ENCODE measurements around the gene GRID1.
"Not testable (repeated sequence)": the region's sequence is repeated elsewhere in the genome, so short reads cannot be mapped to it uniquely, and the experiment has no call there.

GRID1 gene

DNA sequence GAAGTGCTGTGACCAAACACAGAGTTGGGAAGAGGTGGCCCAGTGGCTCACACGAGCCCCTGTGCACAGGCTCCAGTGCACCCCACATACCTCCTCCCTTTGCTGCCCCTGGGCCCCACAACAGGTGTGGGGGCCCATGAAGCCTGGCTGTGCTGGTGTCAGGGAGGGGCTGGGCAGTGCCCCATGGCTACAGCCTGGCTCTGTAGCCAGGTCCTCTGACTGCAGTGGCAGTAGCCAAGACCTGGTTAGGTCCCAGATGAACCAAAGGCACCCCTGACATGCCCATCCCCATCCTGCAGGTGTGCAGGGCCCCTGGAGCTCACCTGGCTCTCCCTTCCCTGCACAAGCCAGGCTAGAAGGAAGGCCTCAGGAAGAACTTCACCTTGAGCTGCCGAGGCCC is 176.3 kb downstream of the GRID1 start:
- DNase-seq (ENCODE audit: low read depth): no peak

GRCh38 chr10:86189891-86190290 is 176.7 kb downstream of the GRID1 start:
- DNase-seq (ENCODE audit: low read depth): no peak

DNA sequence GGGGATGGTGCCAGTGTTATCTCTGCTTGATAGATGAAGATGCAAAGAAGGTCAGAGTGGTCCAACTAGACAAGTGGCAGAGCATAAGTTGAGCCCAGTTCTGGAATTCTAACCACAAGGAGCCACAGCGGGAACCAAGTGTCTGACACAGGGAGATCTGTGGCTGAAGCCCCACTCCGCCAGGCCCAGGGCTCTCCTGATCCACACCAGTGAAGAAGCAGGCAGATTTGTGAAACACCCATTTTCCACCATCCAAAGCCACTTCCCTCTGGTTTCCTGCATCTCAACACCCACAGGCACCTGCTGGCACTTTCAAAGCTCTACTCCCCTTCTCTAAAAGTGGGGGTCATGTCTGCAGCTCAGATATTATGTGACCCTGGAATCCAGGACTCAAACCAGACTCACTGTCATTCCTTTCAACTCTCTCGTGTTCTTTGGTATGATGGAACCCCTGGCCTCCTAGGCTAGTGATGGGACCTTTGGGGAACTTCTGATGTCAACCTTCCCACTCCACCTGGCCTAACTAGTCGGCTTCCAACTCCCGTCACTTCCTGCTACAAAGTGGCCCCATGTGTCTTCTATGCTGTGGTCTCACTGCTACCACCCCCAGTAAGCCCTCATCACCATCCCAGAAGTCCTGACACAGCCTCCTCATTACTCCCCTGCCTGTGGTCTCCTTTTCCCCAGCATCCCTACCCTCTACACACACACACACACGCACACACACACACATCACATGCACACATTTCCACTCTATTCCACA is 177.6 kb downstream of the GRID1 start:
- DNase-seq (ENCODE audit: low read depth): no peak

DNA sequence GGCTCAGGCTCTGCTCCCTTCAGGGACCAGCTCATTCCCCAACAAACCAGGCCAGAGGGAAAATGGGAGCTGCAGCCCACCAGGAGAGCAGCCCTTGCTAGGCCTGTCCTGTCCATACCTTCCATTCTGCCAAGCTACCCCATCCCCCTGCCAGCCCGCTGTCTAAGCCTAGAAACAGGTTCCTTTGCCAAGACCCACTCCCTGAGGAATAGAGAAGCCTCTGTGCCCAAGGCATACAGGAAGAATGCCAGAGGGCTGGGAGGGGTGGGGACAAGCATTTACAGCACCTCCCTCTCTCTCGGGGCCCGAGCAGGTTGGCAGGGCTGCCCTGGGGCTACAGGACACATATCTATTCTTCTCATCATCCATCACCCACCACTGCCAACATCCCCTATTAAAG is 178.3 kb downstream of the GRID1 start:
- DNase-seq (ENCODE audit: low read depth): no peak

- no peak for DNase-seq (ENCODE audit: low read depth)
Observed at GRCh38 chr10:86187499-86188239, 178.9 kb downstream of the GRID1 start.

DNA sequence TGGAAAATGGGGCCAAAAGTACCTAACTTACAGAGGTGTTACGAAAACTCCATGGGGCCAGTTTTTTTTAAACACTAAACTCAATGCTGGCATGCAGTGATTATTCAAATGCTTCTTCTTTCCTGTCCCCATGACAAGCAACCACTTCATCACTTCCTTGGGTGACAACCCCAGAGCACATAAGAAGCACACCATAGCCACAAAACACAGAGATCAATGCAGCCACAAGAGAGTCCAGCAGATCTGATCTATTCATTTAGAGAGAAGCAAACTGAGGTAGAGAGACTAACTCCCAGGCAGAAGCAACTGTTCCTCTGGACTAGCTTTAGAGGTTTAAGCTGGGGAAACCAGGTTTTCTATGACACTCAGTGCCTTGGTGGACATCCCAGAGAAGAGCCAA is 180.0 kb downstream of the GRID1 start:
- no peak for DNase-seq (ENCODE audit: low read depth)

DNA sequence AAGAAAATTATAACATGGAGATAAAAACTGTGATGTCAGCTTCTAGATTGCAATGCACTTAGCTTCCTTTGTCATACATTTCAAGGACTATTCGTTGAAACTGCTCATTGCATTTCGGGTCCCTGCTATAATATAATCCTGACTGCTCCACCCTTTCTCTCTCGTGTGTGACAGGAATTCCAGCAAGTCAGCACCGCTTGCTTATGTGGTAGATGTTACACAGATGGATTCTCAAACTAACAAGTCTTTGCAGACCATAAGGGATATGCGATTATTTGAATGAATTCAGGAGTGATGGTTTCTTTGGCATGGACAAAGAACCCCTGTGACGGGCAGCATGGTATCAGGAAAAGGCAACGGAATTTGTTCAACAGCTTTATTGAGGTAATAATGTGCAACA is 184.0 kb downstream of the GRID1 start:
- DNase-seq (ENCODE audit: low read depth): no peak

- DNase-seq (ENCODE audit: low read depth): no peak
Observed at GRCh38 chr10:86182150-86182549, 184.4 kb downstream of the GRID1 start.

DNA sequence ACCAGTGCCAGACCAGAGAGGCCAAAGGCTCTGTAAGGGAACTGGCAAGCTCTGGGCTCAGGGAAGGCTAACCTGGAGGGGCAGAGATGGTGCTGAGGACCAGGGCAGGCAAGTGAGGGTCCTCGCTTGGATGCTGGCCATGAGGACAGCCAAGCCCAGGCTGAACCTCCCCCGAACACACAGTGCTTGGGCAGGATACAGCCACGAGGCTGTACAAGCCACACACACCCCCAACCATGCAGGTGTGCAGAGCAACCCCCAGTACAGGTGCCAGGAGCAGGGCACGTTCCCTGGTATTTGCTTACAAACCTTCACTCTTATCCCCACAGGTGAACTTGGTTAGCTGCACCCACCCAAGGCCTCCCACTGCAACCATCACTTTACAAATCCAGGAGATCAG is 185.7 kb downstream of the GRID1 start:
- no peak for DNase-seq (ENCODE audit: low read depth)

GRCh38 chr10:86179961-86180360 is 186.6 kb downstream of the GRID1 start:
- DNase-seq (ENCODE audit: low read depth): no peak

GRCh38 chr10:86179153-86179524 is 187.5 kb downstream of the GRID1 start:
- no peak for DNase-seq (ENCODE audit: low read depth)

GRCh38 chr10:86178401-86179152 is 188.0 kb downstream of the GRID1 start:
- DNase-seq (ENCODE audit: low read depth): no peak

- DNase-seq (ENCODE audit: low read depth): no peak
Observed at GRCh38 chr10:86177537-86178155, 188.9 kb downstream of the GRID1 start.

DNA sequence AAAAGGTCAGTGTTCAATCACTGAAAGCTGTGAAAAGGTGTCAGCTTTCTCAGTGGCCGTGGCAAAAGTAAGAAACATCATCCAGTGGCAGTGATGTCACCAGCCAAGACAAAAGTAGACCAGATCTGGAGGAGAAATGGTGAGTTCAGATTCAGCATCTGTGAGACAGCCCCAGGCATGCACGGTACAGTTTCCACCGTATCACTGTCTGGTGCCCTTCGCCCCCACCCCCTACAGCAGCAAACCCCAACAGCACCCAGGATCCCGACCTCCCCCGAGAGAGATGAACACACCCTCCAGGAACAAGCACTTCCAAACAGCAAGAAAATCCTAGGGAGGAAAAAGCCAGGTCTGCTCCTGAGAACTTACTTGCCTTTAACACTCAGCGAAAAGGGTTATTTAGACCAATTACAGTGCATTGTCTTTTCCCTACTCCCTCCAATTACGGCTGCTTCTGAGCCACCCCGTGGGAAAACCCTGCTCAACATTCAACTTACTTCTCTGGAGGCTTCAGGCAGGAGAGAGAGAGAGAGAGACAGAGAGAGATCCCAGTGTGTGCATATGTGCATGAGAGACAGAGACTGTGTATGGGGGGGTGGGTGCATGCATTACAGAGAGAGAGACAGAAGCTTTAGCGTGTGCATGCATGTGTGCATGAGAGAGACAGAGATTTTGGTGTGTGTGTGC is 189.6 kb downstream of the GRID1 start:
- no peak for DNase-seq (ENCODE audit: low read depth)

GRCh38 chr10:86175476-86175875 is 191.1 kb downstream of the GRID1 start:
- DNase-seq (ENCODE audit: low read depth): not testable (repeated sequence)

- no peak for DNase-seq (ENCODE audit: low read depth)
Observed at GRCh38 chr10:86172301-86172700, 194.3 kb downstream of the GRID1 start.

- no peak for DNase-seq (ENCODE audit: low read depth)
Observed at GRCh38 chr10:86170255-86171108, 196.1 kb downstream of the GRID1 start.

DNA sequence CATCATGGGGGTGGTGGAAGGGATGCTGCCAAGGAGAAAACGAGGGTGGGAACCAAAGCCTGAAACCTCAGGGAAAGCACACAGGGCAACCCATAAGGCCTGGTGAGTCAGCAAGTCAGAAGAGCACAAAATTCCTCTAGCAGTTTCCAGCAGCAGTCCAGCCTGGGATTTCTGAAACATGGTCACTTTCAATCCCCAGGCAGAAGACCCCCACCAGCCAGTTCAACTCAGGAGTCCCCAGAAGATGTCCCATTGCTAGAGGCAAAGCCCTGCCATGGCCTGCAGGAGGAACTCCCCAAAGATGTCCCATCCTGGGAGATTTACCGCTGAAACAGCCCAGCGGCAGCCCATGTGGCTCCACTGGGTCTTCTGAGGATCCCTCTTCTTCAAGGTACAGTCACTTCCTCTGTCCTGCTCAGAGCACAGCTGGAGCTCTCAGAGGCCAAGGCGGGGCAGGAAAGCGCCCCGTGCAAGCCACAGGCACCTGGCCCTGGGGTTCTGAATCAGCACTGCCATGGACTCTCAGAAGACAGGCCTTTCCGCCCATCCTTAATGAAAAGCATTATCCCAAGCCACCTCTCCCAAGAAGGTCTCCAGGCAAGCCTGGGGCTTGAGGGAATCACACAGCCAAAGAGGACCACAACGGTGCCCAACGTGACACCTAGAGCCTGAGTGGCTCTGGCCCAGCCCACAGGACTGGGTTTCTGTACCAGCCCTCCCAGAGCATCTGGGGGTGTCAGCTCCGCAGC is 196.9 kb downstream of the GRID1 start:
- DNase-seq (ENCODE audit: low read depth): no peak

- no peak for DNase-seq (ENCODE audit: low read depth)
Observed at GRCh38 chr10:86169066-86169465, 197.5 kb downstream of the GRID1 start.

GRCh38 chr10:86168256-86168655 is 198.3 kb downstream of the GRID1 start:
- no peak for DNase-seq (ENCODE audit: low read depth)

Measured in T follicular helper cell (primary cell).